Gastrocnemius medialis (tissue), 4 donors: ENCODE data around the gene SERPINB6.

ENCODE experiments used
- CTCF ChIP-seq, 5 experiments: fragments of 450-650 bp in 3 of 5; fragments of 200-600 bp in 2 of 5; sonication (generic) in 2 of 5; IDR thresholded peaks in 4 of 5; conservative IDR thresholded peaks in 1 of 5; 1 replicate in 4 of 5; 2 replicates in 1 of 5; pipeline ENCODE4 v1.5.1; 2016 to 2019; ENCODE audit warnings: antibody characterized with exemption in 5 of 5, mild to moderate bottlenecking in 3 of 5, moderate library complexity in 3 of 5
- POLR2A ChIP-seq, 2 donors: fragments of 450-650 bp; IDR thresholded peaks; one replicate each; pipeline ENCODE4 v1.6.1; 2017; ENCODE audit warnings: antibody characterized with exemption in 2 of 2, mild to moderate bottlenecking in 2 of 2, moderate library complexity in 2 of 2

DNA sequence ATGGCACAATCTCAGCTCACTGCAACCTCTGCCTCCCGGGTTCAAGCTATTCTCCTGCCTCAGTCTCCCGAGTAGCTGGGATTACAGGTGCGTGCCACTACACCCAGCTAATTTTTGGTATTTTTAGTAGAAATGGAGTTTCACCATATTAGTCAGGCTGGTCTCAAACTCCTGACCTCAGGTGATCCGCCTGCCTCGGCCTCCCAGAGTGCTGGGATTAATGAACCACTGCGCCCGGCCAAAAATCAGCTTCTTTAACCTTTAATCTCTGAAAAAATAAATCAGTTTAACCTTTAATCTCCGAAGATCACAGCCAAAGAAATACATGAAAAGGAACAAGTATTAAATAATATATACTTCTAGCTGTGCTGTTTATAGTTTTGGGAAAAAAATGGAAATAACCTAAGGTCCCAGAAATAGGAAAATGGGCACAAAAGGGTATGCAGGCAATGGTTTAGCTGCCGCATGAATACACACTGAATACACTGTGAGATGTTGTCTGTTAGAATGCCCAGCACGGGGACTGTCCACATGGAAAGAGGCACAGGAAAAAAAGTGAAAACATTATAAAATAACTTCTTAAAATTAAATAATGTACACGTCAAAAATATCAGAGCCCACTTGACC lies 29.9 kb upstream of the SERPINB6 start:
- TF ChIP-seq POLR2A (IDR thresholded peaks at IDR 0.05): peak in 1 of 2 donors; percentile 16
- no peak for TF ChIP-seq CTCF (IDR thresholded peaks at IDR 0.05 in 4 of 5, conservative IDR thresholded peaks at IDR 0.05 in 1 of 5)
